Fibroblast of lung (primary cell): ENCODE results near the gene CDC20B.

Experiments
- EZH2 ChIP-seq: IDR thresholded peaks from 2 replicates; pipeline ENCODE4 v1.5.1; 2012; ENCODE audit warnings: low read length, control low read depth, mild to moderate bottlenecking; ENCODE audit errors: missing control alignments
- TF ChIP-seq, protein P1 (sequence below), 2 donors: IDR thresholded peaks in 1 of 2; conservative IDR thresholded peaks in 1 of 2; 1 replicate in 1 of 2; 2 replicates in 1 of 2; pipeline ENCODE4 v1.5.1; 2011 to 2012; ENCODE audit warnings: low read length in 2 of 2, control low read depth in 1 of 2, inconsistent platforms in 1 of 2, low read depth in 1 of 2, mild to moderate bottlenecking in 1 of 2

DNA sequence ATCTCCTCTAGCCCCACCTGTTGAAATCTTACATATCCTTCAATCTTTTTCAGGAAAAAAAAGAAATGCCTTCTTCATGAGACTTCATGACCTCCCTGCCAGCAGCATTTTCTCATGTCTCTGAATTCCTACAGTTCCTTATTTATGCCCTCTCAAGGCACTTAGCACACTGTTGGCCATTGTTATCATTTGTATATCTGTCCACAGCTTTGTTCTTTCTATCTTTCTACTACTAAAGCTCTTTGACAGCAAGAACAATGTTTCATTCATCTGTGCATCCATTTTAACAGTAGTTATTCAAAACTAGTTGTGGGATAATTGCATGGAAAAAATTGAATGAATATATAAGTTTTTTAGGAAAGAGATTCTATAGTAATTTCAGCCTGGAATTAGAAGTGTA, 91.4 kb downstream of the CDC20B start:
- TF ChIP-seq, protein P1, sequence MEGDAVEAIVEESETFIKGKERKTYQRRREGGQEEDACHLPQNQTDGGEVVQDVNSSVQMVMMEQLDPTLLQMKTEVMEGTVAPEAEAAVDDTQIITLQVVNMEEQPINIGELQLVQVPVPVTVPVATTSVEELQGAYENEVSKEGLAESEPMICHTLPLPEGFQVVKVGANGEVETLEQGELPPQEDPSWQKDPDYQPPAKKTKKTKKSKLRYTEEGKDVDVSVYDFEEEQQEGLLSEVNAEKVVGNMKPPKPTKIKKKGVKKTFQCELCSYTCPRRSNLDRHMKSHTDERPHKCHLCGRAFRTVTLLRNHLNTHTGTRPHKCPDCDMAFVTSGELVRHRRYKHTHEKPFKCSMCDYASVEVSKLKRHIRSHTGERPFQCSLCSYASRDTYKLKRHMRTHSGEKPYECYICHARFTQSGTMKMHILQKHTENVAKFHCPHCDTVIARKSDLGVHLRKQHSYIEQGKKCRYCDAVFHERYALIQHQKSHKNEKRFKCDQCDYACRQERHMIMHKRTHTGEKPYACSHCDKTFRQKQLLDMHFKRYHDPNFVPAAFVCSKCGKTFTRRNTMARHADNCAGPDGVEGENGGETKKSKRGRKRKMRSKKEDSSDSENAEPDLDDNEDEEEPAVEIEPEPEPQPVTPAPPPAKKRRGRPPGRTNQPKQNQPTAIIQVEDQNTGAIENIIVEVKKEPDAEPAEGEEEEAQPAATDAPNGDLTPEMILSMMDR (conservative IDR thresholded peaks at IDR 0.05 in 1 of 2, IDR thresholded peaks at IDR 0.05 in 1 of 2; ENCODE audit: low read depth in 1 of 2, low read length in 2 of 2), result no peak
- TF ChIP-seq EZH2, result no peak
